ENCODE measurements around the gene TANGO2.
"Not testable (repeated sequence)": the region's sequence is repeated elsewhere in the genome, so short reads cannot be mapped to it uniquely, and the experiment has no call there.

The TANGO2 gene

DNA sequence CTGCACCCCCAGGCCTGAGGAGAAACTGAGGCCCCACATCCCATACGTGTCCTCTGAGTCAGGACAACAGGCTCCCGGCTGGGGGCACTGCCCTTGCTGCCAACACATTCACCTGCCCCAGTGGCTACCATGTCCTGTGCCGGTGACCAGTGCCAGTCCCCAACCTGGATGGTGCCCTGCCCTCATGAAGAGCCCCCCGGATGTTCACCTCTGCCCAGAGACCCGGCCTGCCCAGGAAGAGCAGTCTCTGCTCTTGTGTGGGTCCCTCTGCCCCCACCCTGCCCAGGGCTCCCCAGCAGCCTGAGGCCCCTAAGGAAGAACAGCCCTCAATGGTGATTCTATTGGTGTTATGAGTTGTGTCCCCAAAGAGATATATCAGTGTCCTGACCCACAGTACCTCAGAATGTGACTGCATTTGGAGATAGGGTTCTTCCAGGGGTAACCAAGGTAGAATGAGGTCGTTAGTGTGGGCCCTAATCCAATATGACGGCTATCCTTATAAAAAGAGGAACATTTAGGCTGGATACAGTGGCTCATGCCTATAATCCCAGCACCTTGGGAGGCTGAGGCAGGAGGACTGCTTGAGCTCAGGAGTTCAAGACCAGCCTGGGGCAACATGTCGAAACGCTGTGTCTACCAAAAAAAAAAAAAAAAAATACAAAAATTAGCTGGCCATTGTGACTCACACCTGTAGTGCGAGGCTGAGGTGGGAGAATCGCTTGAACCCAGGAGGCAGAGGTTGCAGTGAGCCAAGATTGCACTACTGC is 45.9 kb downstream of the TANGO2 start:
- DNase-seq: no peak

DNA sequence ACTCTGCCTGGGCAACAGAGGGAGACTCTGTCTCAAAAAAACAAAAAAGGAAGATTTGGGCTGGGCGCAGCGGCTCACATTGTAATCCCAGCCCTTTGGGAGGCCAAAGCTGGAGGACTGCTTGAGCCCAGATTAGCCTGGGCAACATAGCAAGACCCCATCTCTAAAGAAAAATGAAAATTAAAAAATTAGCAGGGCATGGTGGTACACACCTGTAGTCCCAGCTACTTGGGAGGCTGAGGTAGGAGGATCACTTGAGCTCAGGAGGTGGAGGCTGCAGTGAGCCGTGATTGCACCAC is 46.4 kb downstream of the TANGO2 start:
- DNase-seq: not testable (repeated sequence)

DNA sequence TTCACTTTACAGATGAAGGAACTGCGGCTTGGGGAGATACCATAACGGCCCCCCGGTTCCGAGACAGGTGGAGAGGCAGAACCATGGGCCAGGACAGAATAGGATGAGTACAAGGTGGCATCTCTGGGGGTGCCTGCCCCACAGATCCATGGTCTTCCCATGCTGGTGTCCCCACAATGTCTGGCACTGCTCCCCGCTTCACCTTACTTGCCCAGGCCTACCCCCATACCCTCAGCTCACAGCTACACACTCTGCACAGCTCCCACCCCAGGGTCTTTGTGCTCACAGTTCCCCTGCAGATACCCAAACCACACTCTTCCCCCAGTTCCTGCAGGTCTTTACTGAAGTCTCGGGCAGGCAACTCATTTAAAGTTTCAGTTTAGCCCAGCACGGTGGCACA is 47.7 kb downstream of the TANGO2 start:
- no peak for DNase-seq

DNA sequence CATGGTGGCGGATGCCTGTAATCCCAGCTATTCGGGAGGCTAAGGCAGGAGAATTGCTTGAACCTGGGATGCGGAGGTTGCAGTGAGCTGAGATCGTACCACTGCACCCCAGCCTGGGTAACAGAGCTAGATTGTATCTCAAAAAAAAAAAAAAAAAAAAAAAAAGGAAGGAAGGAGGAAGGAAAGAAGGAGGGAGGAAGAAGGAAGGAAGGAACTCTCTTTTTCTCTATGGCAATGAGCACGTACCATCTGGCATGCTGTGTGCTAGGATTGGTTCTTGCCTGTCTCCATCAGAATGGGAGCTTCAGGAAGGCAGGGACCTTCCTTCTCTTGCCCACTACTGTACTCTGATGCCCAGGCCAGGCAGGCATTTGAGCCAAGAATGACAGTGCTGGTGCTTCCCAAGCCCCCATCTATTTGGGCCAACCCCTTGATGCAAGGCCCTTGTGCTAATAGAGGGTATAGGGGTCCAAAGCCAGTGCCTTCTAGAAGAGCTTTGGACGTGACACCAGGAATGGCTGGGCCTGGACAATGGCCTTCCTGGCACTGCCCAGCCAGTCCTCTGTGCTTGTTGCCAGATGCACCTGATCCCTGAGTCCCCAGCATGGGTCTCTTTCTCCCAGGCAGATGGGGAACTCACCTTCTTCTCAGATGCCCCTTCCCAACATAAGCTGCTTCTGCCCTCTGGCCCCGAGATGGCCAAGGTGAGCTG is 48.6 kb downstream of the TANGO2 start:
- DNase-seq: no peak

DNA sequence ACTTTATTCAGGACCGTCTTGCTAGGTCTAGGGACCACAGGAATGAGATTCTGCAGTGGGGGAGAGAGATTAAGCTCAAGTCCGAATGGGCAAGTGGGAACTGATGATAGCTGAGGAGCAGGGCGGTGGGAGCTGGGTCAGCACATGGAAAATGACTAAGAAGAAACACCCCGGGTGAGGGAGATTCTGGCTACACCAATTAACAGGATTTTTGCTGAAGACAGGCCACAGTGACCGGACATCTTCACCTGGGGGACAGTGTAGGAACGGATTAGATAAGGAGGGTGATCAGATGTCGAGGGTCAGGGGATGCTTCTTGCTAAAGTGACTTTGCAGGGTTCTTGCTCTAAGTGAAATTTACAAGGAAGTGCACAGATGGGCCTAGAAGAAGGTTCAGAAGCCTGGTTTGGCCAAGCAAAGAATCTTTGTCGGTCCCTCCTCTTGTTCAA is 50.6 kb downstream of the TANGO2 start:
- DNase-seq: no peak

DNA sequence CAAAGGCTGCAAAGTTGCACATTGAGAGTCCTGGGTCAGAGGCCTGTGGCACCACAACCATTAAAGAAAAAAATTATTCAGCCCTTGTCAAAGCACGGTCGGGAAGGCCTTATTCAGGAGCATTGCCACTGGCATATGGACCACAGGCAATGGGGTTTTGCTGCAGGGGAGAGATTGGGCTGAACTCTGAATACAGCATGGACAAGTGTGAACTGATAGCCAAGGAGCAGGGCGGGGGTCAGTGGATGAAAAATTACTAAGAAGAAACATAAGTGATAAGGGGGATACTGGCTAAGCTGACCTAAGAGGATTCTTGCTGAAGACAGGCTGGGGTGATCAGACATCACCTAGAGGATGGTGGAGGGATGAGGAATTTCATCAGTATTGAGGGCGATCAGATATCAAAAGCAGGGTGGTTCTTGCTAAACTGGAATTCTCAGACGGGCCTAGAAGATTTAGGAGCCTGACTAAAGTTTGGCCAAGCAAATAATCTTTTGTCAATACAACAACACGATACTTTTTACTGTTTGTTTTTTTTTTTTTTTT is 55.8 kb downstream of the TANGO2 start:
- DNase-seq: no peak

- peak; percentile 94 for DNase-seq
Observed at GRCh38 chr22:20079745-20080444, 59.0 kb downstream of the TANGO2 start, which contains the start of gene DGCR8. DGCR8 (plus strand) TSS chr22:20080241; CDS start chr22:20085964, 5,723 bp downstream.

DNA sequence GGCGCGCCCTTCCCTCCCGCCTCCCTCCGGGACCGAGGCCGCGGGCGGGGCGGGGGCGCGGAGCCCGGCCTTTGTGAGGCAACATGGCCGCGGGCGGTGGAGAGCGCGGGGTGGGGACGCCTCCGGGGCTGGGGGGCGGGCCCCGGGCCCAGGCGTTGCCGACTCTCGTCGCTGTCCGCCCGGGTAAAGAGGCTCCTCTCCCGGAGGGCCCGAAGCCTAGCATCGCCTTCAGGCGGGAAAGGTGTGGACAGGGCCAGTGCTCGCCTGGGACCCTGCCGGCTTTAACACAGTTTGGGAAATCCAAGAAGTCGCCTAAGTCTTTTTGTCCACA is 59.5 kb downstream of the TANGO2 start:
- peak; percentile 72 for DNase-seq

GRCh38 chr22:20080776-20081654 is 60.1 kb downstream of the TANGO2 start:
- peak; percentile 81 for DNase-seq

GRCh38 chr22:20083157-20083890 is 62.4 kb downstream of the TANGO2 start:
- no peak for DNase-seq

DNA sequence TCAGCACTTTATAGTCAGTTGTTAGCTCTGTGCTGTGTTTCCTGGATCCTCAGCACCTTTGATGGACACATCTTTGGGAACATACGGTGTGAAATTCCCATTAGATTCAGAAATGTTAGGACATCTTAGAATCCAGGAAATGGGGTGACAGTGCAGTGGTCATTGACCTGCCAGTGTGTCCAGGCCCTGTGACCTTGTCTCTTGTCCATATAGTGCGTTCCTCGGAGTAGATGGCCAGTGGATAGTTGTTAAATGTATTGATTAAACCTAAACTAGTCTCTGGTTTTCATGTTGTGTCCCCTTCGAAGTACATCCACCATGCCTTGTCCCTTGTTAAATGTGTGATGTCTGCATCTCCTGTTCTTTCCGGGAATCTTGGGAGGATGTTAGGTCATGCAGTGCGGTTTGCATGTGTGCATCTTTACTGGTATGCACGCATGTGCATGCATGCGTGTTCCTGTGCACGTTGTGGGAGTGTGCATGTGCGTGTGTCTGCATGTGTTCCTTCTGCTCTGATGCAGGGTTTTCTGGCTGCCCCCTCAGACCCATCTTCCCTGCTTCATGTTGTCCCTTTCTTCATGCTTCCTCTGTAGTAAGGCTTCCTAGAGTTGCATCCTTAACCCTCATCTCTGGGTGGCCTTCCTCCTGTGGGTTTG is 63.1 kb downstream of the TANGO2 start:
- DNase-seq: no peak

- DNase-seq: no peak
Observed at GRCh38 chr22:20084547-20085413, 63.9 kb downstream of the TANGO2 start.

GRCh38 chr22:20085651-20086050 is 64.7 kb downstream of the TANGO2 start:
- no peak for DNase-seq

DNA sequence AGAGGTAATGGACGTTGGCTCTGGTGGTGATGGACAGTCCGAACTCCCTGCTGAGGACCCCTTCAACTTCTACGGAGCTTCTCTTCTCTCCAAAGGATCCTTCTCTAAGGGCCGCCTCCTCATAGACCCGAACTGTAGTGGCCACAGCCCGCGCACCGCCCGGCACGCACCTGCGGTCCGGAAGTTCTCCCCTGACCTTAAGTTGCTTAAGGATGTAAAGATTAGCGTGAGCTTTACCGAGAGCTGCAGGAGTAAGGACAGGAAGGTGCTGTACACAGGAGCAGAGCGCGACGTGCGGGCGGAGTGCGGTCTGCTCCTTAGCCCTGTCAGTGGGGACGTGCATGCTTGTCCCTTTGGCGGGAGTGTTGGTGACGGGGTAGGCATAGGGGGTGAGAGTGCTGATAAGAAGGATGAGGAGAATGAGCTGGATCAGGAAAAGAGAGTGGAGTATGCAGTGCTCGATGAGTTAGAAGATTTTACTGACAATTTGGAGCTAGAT is 65.2 kb downstream of the TANGO2 start:
- no peak for DNase-seq

DNA sequence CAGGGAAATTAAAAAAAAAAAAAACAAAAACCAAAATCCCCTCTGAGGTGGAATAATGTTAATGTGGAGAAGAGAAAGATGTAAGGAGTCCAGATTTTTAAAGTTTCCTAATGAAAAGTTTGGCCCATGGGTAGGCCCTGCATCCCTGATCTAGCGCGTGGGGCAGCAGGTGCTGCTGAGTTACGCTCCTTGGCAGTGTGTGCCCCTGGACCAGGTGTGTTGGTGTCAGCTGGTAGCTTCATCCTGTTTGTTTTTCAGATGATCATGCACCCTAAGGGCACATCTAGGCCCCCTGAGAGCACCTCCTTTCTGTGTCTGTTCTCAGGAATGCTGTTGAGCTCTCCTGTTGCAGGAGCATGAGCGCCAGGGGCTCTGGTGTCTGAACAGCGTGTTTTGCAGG is 65.9 kb downstream of the TANGO2 start:
- DNase-seq: no peak

- no peak for DNase-seq
Observed at GRCh38 chr22:20087319-20088262, 66.7 kb downstream of the TANGO2 start.

GRCh38 chr22:20088263-20088648 is 67.3 kb downstream of the TANGO2 start:
- DNase-seq: no peak

GRCh38 chr22:20089226-20089976 is 68.5 kb downstream of the TANGO2 start:
- DNase-seq: no peak

Data from EL (cell line).